Prostate gland (tissue), 2 donors: ENCODE data around the gene USP17L21.
"Not testable (repeated sequence)": the region's sequence is repeated elsewhere in the genome, so short reads cannot be mapped to it uniquely, and the experiment has no call there.

Source experiments
- POLR2A ChIP-seq: fragments of 450-650 bp; IDR thresholded peaks from one replicate; pipeline ENCODE4 v1.6.1; 2016; ENCODE audit warnings: antibody characterized with exemption, mild to moderate bottlenecking
- TF ChIP-seq, protein P1 (sequence below), 4 experiments: fragments of 200-600 bp in 2 of 4; fragments of 450-650 bp in 2 of 4; sonication (generic) in 2 of 4; IDR thresholded peaks; 1 replicate in 3 of 4; 2 replicates in 1 of 4; pipeline ENCODE4 v1.5.1; 2016 to 2019; ENCODE audit warnings: antibody characterized with exemption in 4 of 4, mild to moderate bottlenecking in 2 of 4, moderate library complexity in 2 of 4

GRCh38 chr4:9214701-9215100 is 48.0 kb upstream of the USP17L21 start:
- TF ChIP-seq, protein P1, sequence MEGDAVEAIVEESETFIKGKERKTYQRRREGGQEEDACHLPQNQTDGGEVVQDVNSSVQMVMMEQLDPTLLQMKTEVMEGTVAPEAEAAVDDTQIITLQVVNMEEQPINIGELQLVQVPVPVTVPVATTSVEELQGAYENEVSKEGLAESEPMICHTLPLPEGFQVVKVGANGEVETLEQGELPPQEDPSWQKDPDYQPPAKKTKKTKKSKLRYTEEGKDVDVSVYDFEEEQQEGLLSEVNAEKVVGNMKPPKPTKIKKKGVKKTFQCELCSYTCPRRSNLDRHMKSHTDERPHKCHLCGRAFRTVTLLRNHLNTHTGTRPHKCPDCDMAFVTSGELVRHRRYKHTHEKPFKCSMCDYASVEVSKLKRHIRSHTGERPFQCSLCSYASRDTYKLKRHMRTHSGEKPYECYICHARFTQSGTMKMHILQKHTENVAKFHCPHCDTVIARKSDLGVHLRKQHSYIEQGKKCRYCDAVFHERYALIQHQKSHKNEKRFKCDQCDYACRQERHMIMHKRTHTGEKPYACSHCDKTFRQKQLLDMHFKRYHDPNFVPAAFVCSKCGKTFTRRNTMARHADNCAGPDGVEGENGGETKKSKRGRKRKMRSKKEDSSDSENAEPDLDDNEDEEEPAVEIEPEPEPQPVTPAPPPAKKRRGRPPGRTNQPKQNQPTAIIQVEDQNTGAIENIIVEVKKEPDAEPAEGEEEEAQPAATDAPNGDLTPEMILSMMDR (IDR thresholded peaks at IDR 0.05), result not testable (repeated sequence)
- not testable (repeated sequence) for TF ChIP-seq POLR2A
